GM18519 (cell line): ENCODE measurements around the gene TTLL11.
"Not testable (repeated sequence)": the region's sequence is repeated elsewhere in the genome, so short reads cannot be mapped to it uniquely, and the experiment has no call there.

Experiments used
- ATAC-seq: cut with Tn5 transposase; IDR thresholded peaks from one replicate; pipeline ENCODE4 v1.9.1; 2021; ENCODE audit warnings: mild to moderate bottlenecking, moderate library complexity; ENCODE audit not compliant: unreplicated experiment, low FRiP score

The TTLL11 gene

GRCh38 chr9:122011818-122012498, 81.2 kb downstream of the TTLL11 start:
- ATAC-seq, result no peak

- no peak for ATAC-seq
Measured at GRCh38 chr9:122008559-122008958, 84.5 kb downstream of the TTLL11 start.

- no peak for ATAC-seq
Measured at GRCh38 chr9:122007837-122008236, 85.3 kb downstream of the TTLL11 start.

- no peak for ATAC-seq
Measured at GRCh38 chr9:122005597-122005996, 87.5 kb downstream of the TTLL11 start.

- ATAC-seq, result no peak
Measured at GRCh38 chr9:122004589-122004988, 88.5 kb downstream of the TTLL11 start.

GRCh38 chr9:122001491-122002201, 91.5 kb downstream of the TTLL11 start:
- no peak for ATAC-seq

- not testable (repeated sequence) for ATAC-seq
Measured at GRCh38 chr9:122000526-122000925, 92.6 kb downstream of the TTLL11 start.

- no peak for ATAC-seq
Measured at GRCh38 chr9:121999556-121999955, 93.6 kb downstream of the TTLL11 start.

GRCh38 chr9:121998513-121999049, 94.5 kb downstream of the TTLL11 start:
- ATAC-seq, result no peak

GRCh38 chr9:121997791-121998190, 95.3 kb downstream of the TTLL11 start:
- no peak for ATAC-seq

- no peak for ATAC-seq
Measured at GRCh38 chr9:121996783-121997182, 96.3 kb downstream of the TTLL11 start.

- ATAC-seq, result no peak
Measured at GRCh38 chr9:121995997-121996396, 97.1 kb downstream of the TTLL11 start.

- no peak for ATAC-seq
Measured at GRCh38 chr9:121992571-121993212, 100.4 kb downstream of the TTLL11 start.

GRCh38 chr9:121991307-121991661, 101.8 kb downstream of the TTLL11 start:
- ATAC-seq, result no peak

GRCh38 chr9:121990600-121991306, 102.4 kb downstream of the TTLL11 start:
- no peak for ATAC-seq

GRCh38 chr9:121989010-121989409, 104.1 kb downstream of the TTLL11 start:
- ATAC-seq, result no peak

- no peak for ATAC-seq
Measured at GRCh38 chr9:121987314-121987713, 105.8 kb downstream of the TTLL11 start.

GRCh38 chr9:121985792-121986494, 107.2 kb downstream of the TTLL11 start:
- no peak for ATAC-seq

- ATAC-seq, result no peak
Measured at GRCh38 chr9:121984726-121985402, 108.2 kb downstream of the TTLL11 start.

GRCh38 chr9:121983736-121984135, 109.4 kb downstream of the TTLL11 start:
- ATAC-seq, result no peak
